Heart left ventricle (tissue), 16 donors: ENCODE data around the gene SNCA. TPM values are rescaled to one million over a fixed set of nuclear protein-coding genes. Genes with fewer than 3 reads are reported as not detected.
A peak's percentile ranks its signal among the peaks of the same experiment; 100 is the strongest.

ENCODE experiments used
- ATAC-seq, 4 donors: fragments of 200-7000 bp; cut with Tn5 transposase; one replicate each; pipeline ENCODE4 v1.9.1; 2020 to 2022; ENCODE audit warnings: moderate library complexity in 4 of 4, mild to moderate bottlenecking in 3 of 4, moderate number of reproducible peaks in 1 of 4
- DNase-seq, 5 donors: peaks; one replicate each; pipeline ENCODE4 v3.0.0-alpha.2; 2020
- H3K27ac ChIP-seq, 12 donors: fragments of 200-600 bp; sonication (generic) in 4 of 12; one replicate each; pipeline versions ENCODE4 v1.5.0 to v1.8.0; 2016 to 2022; ENCODE audit warnings: mild to moderate bottlenecking in 2 of 12
- H3K27me3 ChIP-seq, 9 donors: fragments of 200-600 bp; sonication (generic) in 2 of 9; one replicate each; pipeline versions ENCODE4 v1.5.1 to v1.8.0; 2016 to 2022; ENCODE audit warnings: mild to moderate bottlenecking in 3 of 9
- H3K36me3 ChIP-seq, 9 donors: fragments of 200-600 bp; sonication (generic) in 2 of 9; one replicate each; pipeline versions ENCODE4 v1.5.0 to v1.8.0; 2018 to 2022; ENCODE audit warnings: mild to moderate bottlenecking in 2 of 9
- H3K4me1 ChIP-seq, 12 donors: fragments of 200-600 bp; sonication (generic) in 4 of 12; one replicate each; pipeline versions ENCODE4 v1.5.0 to v1.8.0; 2016 to 2022; ENCODE audit warnings: mild to moderate bottlenecking in 3 of 12
- H3K4me3 ChIP-seq, 12 donors: fragments of 200-600 bp; sonication (generic) in 4 of 12; one replicate each; pipeline versions ENCODE4 v1.5.0 to v1.8.0; 2017 to 2022; ENCODE audit warnings: mild to moderate bottlenecking in 9 of 12, moderate library complexity in 4 of 12
- H3K9me3 ChIP-seq, 12 donors: fragments of 200-600 bp; sonication (generic) in 4 of 12; one replicate each; pipeline versions ENCODE4 v1.5.0 to v1.8.0; 2016 to 2022; ENCODE audit warnings: mild to moderate bottlenecking in 1 of 12
- POLR2A ChIP-seq, 2 donors: fragments of 450-650 bp; IDR thresholded peaks; one replicate each; pipeline ENCODE4 v1.6.1; 2017; ENCODE audit warnings: antibody characterized with exemption in 2 of 2, mild to moderate bottlenecking in 2 of 2, moderate library complexity in 2 of 2
- WGBS, 4 donors: extraction: QIAGEN DNeasy Blood & Tissue Kit in 2 of 4; methylation state at CpG; one replicate each; pipeline versions ENCODE4 v1.1.5 to v1.1.7; 2013 to 2018; 5-methylcytosine and 5-hydroxymethylcytosine counted together
- intact Hi-C, 10 donors: fragments of 100-400 bp; cut with DNase I; formaldehyde crosslinking; loops; one replicate each; pipeline versions ENCODE4 v1.11.1 to v1.14.2; 2022
- polyA plus RNA-seq, 2 donors: library from polyadenylated mRNA; stranded (reverse); fragments of 200-250 nt; gene quantifications; one replicate each; pipeline ENCODE4 v1.2.3, GENCODE V29; 2013
- total RNA-seq, 9 donors: library from RNA; depleted of rRNA in 2 of 9; stranded (reverse); fragments of >200 nt in 2 of 9; fragmentation: NEBNext Ultra II Directional in 3 of 9; extraction: Animal tissue kit (Norgen Biotek cat#: 25700) in 3 of 9; gene quantifications; one replicate each; pipeline versions ENCODE4 v1.1.0 to v1.2.4, GENCODE V29; 2016 to 2023
- TF ChIP-seq, protein P1 (sequence below), 12 donors: fragments of 200-600 bp; sonication (generic) in 4 of 12; IDR thresholded peaks; one replicate each; pipeline versions ENCODE4 v1.5.0 to v1.8.0; 2018 to 2022; ENCODE audit warnings: antibody characterized with exemption in 12 of 12, mild to moderate bottlenecking in 5 of 12
- donor health status: ischemic (EF 13 %, LVEDD 7.1; RV severe dilation, severe dysfunction).
- donor health status: healthy with polysubstance abuse.
- donor health status: DM: no; HTN: yes; CAD: no.
- donor health status: DM: no; HTN: no; CAD: no.
- donor health status: ischemic (EF 25% LVEDD 6.9; RV normal size, moderate dysfunction).
- donor health status: ischemic (EF 25% LVEDD 5.7; RV mildly dilated, moderate dysfunction).
- donor health status: healthy.
- donor health status: DM: yes; HTN: yes; CAD: no.
- donor health status: ischemic (EF 35%, LVEDD 5.7; RV mildly dilated, moderate dysfunction).
- donor health status: nonischemic (EF 11% LVEDD 7.7; RV severe dilation, severe dysfunction).
- donor health status: DM: yes; HTN: yes; CAD: no.
- donor health status: PGD.
- donor health status: ischemic (EF 29% LVEDD 5.4; RV normal size, mild dysfunction).
- donor health status: nonischemic (EF 23%, LVEDD 6.1; RV moderate dilation, normal function).

Gene SNCA
- total and polyA plus RNA-seq, 11 donors: 2.3 to 27.9 (median 5.5) TPM

DNA sequence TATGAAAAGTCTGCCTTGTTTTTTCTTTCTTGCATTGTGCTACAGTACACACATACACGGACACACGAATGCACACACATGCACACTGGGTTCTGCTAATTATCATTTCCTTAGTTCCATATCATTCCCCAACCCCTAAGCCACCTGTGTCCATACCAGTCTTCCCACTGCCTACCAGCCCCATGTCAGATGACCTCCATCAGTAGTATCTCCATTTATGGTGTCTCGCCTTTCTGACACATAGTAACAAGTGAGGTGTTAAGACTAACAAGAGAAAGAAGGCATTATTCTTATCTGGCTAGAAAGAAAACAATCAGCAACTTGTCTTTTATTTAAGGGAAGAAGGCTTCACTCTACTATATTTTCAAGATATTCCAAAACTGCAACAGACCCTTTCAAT lies 67.1 kb downstream of the SNCA start:
- ATAC-seq (no peak), DNase-seq (no peak)
- Histone ChIP-seq H3K4me3 (no peak overlapping the region), H3K36me3 (no peaks in the 10 kb centered on the region), H3K27me3 (no peaks in the 10 kb centered on the region), H3K9me3 (peaks cover 0 to 15% (median 0%) of the 10 kb centered on the region in 12 donors), H3K4me1 (peaks cover 0 to 14% (median 6%) of the 10 kb centered on the region in 12 donors), H3K27ac (no peak overlapping the region)
- TF ChIP-seq, protein P1, sequence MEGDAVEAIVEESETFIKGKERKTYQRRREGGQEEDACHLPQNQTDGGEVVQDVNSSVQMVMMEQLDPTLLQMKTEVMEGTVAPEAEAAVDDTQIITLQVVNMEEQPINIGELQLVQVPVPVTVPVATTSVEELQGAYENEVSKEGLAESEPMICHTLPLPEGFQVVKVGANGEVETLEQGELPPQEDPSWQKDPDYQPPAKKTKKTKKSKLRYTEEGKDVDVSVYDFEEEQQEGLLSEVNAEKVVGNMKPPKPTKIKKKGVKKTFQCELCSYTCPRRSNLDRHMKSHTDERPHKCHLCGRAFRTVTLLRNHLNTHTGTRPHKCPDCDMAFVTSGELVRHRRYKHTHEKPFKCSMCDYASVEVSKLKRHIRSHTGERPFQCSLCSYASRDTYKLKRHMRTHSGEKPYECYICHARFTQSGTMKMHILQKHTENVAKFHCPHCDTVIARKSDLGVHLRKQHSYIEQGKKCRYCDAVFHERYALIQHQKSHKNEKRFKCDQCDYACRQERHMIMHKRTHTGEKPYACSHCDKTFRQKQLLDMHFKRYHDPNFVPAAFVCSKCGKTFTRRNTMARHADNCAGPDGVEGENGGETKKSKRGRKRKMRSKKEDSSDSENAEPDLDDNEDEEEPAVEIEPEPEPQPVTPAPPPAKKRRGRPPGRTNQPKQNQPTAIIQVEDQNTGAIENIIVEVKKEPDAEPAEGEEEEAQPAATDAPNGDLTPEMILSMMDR (IDR thresholded peaks at IDR 0.05): no peak
- TF ChIP-seq POLR2A (IDR thresholded peaks at IDR 0.05): no peak
- intact Hi-C loops: loop anchor here in 1 of 10 donors (10.0 kb wide), 1 partner anchor 115 kb away; no protein-coding TSS in a partner anchor
- WGBS, 4 donors: 93 to 98% (median 94%) methylated on average over 3 of the region's 3 CpGs

DNA sequence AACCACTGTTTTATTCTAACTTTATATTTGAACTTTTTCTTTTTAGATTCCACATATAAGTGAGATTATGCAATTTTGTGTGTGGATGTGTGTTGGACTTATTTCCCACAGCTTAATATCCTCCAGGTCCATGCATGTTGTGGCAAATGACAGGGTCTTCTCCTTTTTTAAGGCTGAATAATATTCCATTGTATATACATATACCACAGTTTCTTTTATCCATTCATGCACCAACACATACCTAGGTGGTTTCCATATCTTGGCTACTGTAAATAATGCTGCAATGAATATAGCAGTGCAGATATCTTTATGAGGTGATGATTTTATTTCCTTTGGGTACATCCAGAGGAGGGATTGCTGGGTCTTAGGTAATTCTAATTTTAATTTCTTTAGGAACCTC lies 69.0 kb downstream of the SNCA start:
- no peaks in the 10 kb centered on the region for H3K27me3 ChIP-seq
- TF ChIP-seq POLR2A (IDR thresholded peaks at IDR 0.05): no peak
- TF ChIP-seq, protein P1 (IDR thresholded peaks at IDR 0.05): no peak
- ATAC-seq: no peak
- H3K36me3 ChIP-seq: no peaks in the 10 kb centered on the region
- DNase-seq: no peak
- H3K9me3 ChIP-seq: peaks cover 0 to 7% (median 0%) of the 10 kb centered on the region in 12 donors
- intact Hi-C loops: loop anchor here in 1 of 10 donors (10.0 kb wide), 1 partner anchor 113 kb away; no protein-coding TSS in a partner anchor
- no peak overlapping the region for H3K4me3 ChIP-seq
- H3K4me1 ChIP-seq: peaks cover 0 to 19% (median 6%) of the 10 kb centered on the region in 12 donors
- no peak overlapping the region for H3K27ac ChIP-seq

DNA sequence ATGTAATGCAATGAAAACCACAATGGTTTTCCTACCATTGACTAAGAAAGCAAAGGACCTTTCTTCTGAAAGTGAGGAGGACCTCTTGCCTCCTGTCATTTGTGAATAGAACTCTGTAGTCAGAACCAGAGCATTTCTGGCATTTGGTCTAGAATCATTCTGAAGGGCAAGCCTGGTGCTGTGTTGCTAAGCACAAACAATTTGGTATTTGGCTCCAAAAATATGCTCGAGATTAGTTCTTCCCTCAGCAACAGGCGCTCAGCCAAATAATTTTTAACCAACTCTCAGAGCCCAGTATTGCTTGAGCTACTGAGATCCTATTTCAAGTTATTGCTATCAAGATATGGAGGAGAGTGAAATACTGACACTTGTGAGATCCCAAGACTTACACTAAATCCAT lies 71.0 kb downstream of the SNCA start:
- Histone ChIP-seq H3K4me1 (peaks cover 0 to 19% (median 6%) of the 10 kb centered on the region in 12 donors), H3K9me3 (peaks cover 0 to 7% (median 0%) of the 10 kb centered on the region in 12 donors), H3K4me3 (no peak overlapping the region), H3K27me3 (no peaks in the 10 kb centered on the region), H3K36me3 (no peaks in the 10 kb centered on the region), H3K27ac (peak overlapping the region in 9 of 12 donors; percentile 3 to 87 (median 59))
- ATAC-seq (peak; percentile 86 to 96 (median 90)), DNase-seq (peak in 3 of 5 donors; percentile 21 to 55 (median 40))
- intact Hi-C loops: loop anchor here in 1 of 10 donors (10.0 kb wide), 1 partner anchor 111 kb away; no protein-coding TSS in a partner anchor
- TF ChIP-seq POLR2A (IDR thresholded peaks at IDR 0.05): no peak
- TF ChIP-seq, protein P1 (IDR thresholded peaks at IDR 0.05): no peak
- 14 to 36% (median 15%) methylated on average over 2 of the region's 2 CpGs for WGBS, 4 donors

DNA sequence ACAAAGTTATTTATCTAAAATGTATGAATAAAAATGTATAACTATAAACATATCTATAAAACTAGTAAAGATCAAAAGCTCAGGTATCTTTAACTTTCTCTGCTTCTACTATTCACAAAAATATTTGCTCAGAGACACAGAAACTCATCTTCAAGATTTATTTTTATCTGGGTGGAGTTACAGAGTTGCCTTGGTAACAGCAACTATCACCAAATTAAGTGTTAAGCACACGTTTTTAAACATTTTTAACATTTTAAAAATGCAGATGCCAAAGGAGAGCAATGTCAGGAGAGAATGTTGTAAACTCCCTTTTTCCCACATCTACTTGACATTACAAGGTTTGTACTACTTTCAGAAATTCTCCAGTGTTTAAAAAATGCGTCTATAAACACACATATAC lies 71.4 kb downstream of the SNCA start:
- peak in 1 of 4 donors; percentile 16 for ATAC-seq
- TF ChIP-seq, protein P1 (IDR thresholded peaks at IDR 0.05): no peak
- no peak for TF ChIP-seq POLR2A (IDR thresholded peaks at IDR 0.05)
- Histone ChIP-seq H3K9me3 (peaks cover 0 to 7% (median 0%) of the 10 kb centered on the region in 12 donors), H3K4me3 (no peak overlapping the region), H3K27ac (peak overlapping the region in 10 of 12 donors; percentile 3 to 87 (median 49)), H3K27me3 (no peaks in the 10 kb centered on the region), H3K4me1 (peaks cover 0 to 19% (median 6%) of the 10 kb centered on the region in 12 donors), H3K36me3 (no peaks in the 10 kb centered on the region)
- intact Hi-C loops: loop anchor here in 1 of 10 donors (10.0 kb wide), 1 partner anchor 111 kb away; no protein-coding TSS in a partner anchor
- DNase-seq: no peak
- WGBS, 4 donors: 20 to 35% (median 26%) methylated on average over 2 of the region's 2 CpGs
